GM19455 (cell line): Measurements from ENCODE around the gene SMIM24.
"Not testable (repeated sequence)": the region's sequence is repeated elsewhere in the genome, so short reads cannot be mapped to it uniquely, and the experiment has no call there.

Experiments
- ATAC-seq: cut with Tn5 transposase; IDR thresholded peaks from one replicate; pipeline ENCODE4 v1.9.1; 2021; ENCODE audit not compliant: unreplicated experiment

The SMIM24 gene

GRCh38 chr19:3440082-3440481, 40.2 kb downstream of the SMIM24 start:
- no peak for ATAC-seq

DNA sequence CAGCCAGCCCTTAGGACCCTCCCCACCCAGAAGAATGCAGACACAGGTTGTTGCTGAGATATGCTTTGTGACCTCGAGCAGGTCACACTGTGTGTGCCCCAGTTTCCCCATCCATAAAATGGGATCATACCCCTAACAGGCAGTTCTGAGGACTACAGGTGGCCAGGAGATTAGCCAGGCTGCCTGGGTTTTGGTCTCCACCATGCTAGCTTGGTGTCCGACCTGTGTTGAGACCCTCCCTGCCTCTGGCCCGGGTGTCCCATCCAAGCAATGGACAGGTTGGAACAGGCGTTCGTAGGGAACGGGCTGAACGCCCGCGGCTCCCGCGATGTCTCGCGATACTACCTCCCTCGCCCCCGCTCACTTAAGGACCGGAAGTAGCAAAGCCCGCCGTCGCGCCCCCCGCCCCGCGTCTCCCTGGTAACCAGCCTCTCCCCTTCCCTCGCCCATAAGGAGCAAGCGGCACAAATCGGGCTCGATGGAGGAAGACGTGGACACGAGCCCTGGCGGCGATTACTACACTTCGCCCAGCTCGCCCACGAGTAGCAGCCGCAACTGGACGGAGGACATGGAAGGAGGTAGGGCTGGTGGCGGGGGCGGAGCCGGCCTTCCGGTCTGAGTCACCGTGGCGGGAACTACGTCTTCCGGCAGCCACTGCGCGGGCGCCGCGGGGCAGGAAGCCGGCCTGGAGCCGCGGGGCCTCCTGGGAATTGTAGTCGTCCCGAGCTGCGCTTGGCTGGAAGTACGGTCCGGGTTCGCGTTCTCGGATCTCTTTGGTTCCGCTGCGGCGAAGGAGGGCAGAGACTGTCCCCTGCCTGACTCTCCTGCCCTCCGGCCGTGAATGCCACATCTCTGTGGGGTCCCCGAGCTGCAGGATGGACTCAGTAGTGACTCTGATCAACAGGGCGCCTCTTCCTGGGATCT, 45.4 kb downstream of the SMIM24 start:
- ATAC-seq: peak; percentile 80

DNA sequence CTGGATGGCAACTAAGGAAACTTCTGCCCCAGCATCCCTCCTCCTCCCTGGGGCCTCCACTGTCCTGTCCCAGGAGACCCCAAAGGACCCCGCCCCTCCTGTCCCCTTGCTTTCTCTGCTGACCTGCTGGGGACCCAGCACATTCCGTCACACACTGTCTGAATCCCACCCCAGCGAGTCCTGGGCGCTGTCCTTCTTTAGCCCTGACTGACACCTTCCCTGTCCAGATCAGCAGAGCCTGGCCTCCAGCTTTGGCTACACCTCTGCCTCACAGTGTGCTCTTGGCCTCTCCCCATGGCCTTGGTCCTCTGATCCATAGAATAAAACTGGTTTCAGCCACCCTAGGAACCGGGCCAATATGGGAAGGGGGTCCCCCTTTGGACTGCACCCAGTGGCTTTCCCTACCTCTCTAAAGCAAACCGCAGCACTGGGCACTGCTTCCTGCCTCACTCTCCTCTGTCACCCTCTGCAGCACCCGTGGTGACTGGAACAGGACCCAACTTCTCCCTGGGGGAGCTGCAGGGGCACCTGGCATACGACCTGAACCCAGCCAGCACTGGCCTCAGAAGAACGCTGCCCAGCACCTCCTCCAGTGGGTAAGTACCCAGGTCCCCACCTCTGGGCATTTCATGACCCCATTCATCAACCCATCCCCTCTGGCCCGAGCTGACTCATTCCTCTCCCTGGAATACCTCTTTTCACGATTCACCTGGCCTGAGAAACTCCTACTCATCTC, 46.4 kb downstream of the SMIM24 start:
- no peak for ATAC-seq

- ATAC-seq: no peak
These were observed 47.0 kb downstream of the SMIM24 start for GRCh38 chr19:3433313-3433712.

GRCh38 chr19:3431760-3432397, 48.4 kb downstream of the SMIM24 start:
- ATAC-seq: no peak

- ATAC-seq: not testable (repeated sequence)
These were observed 50.0 kb downstream of the SMIM24 start for GRCh38 chr19:3430366-3430680.

DNA sequence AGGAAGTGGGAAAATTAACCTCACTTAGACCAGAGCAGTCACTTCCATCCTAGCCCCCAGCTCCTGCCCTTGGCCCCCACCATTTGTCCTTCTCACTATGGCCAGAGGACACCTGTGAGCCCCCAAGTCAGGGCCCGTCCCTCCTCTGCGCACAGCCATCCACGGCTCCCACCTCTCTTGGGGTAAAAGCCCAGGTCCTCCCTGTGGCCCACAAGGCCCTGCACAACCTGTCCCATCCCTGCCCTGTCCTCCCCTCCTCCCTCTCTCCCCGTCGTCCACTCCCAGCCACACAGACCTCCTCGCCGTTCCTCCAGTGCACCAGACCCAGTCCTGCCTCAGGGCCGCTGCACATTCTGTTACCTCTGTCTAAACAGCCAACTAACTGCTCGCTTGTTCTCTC, 53.9 kb downstream of the SMIM24 start:
- no peak for ATAC-seq
